ENCODE measurements around the gene SH3D21. TPM values are rescaled to one million over a fixed set of nuclear protein-coding genes. Genes with fewer than 3 reads are reported as not detected.

Gene SH3D21
- total and polyA plus RNA-seq, 4 donors, result 9.0 to 16.6 (median 11.7) TPM

- no peak for DNase-seq
- Histone ChIP-seq H3K4me3 (no peak overlapping the region), H3K36me3 (ENCODE audit: control insufficient read depth in 4 of 4, insufficient read depth in 4 of 4, low read length in 4 of 4) (peaks cover 6 to 20% (median 10%) of the 10 kb centered on the region in 4 donors), H3K27ac (ENCODE audit: low read depth in 1 of 2, low read length in 1 of 2) (peak overlapping the region in 1 of 2 donors; percentile 72), H3K4me1 (ENCODE audit: control insufficient read depth in 5 of 5, insufficient read depth in 5 of 5, low read length in 5 of 5) (peaks cover 0 to 10% (median 2%) of the 10 kb centered on the region in 5 donors), H3K27me3 (ENCODE audit: control insufficient read depth in 3 of 3, insufficient read depth in 3 of 3, low read length in 2 of 3) (no peaks in the 10 kb centered on the region), H3K9ac (ENCODE audit: insufficient read depth in 1 of 2, low read length in 2 of 2) (no peak overlapping the region), H3K9me3 (ENCODE audit: control insufficient read depth in 4 of 4, insufficient read depth in 3 of 4, low read length in 3 of 4) (no peaks in the 10 kb centered on the region)
- no peak for ATAC-seq (ENCODE audit: insufficient read depth, low FRiP score)
- TF ChIP-seq CTCF (IDR thresholded peaks at IDR 0.05; ENCODE audit: control extremely low read depth, extremely low read depth), result no peak
- WGBS, 2 donors, result 85 to 86% methylated on average over 7 of the region's 7 CpGs
These were observed 26.3 kb upstream of the SH3D21 start for GRCh38 chr1:36279789-36280296.

GRCh38 chr1:36284061-36284460 is 22.1 kb upstream of the SH3D21 start:
- H3K4me1 ChIP-seq (ENCODE audit: control insufficient read depth in 5 of 5, insufficient read depth in 5 of 5, low read length in 5 of 5), result peaks cover 0 to 10% (median 2%) of the 10 kb centered on the region in 5 donors
- WGBS, 2 donors, result 70 to 92% methylated on average over 1 of the region's 1 CpG
- no peaks in the 10 kb centered on the region for H3K9me3 ChIP-seq (ENCODE audit: control insufficient read depth in 4 of 4, insufficient read depth in 3 of 4, low read length in 3 of 4)
- peaks cover 17 to 52% (median 29%) of the 10 kb centered on the region in 4 donors for H3K36me3 ChIP-seq (ENCODE audit: control insufficient read depth in 4 of 4, insufficient read depth in 4 of 4, low read length in 4 of 4)
- no peak overlapping the region for H3K27ac ChIP-seq (ENCODE audit: low read depth in 1 of 2, low read length in 1 of 2)
- no peak overlapping the region for H3K4me3 ChIP-seq
- ATAC-seq (ENCODE audit: insufficient read depth, low FRiP score) (no peak), DNase-seq (no peak)
- no peak for TF ChIP-seq CTCF (IDR thresholded peaks at IDR 0.05; ENCODE audit: control extremely low read depth, extremely low read depth)
- H3K9ac ChIP-seq (ENCODE audit: insufficient read depth in 1 of 2, low read length in 2 of 2), result no peak overlapping the region
- no peaks in the 10 kb centered on the region for H3K27me3 ChIP-seq (ENCODE audit: control insufficient read depth in 3 of 3, insufficient read depth in 3 of 3, low read length in 2 of 3)

GRCh38 chr1:36284517-36284916 is 21.7 kb upstream of the SH3D21 start:
- DNase-seq (no peak), ATAC-seq (ENCODE audit: insufficient read depth, low FRiP score) (no peak)
- no peaks in the 10 kb centered on the region for H3K27me3 ChIP-seq (ENCODE audit: control insufficient read depth in 3 of 3, insufficient read depth in 3 of 3, low read length in 2 of 3)
- no peak for TF ChIP-seq CTCF (IDR thresholded peaks at IDR 0.05; ENCODE audit: control extremely low read depth, extremely low read depth)
- H3K9ac ChIP-seq (ENCODE audit: insufficient read depth in 1 of 2, low read length in 2 of 2), result no peak overlapping the region
- WGBS, 2 donors, result 81 to 93% methylated on average over 1 of the region's 1 CpG
- H3K36me3 ChIP-seq (ENCODE audit: control insufficient read depth in 4 of 4, insufficient read depth in 4 of 4, low read length in 4 of 4), result peaks cover 21 to 57% (median 31%) of the 10 kb centered on the region in 4 donors
- H3K4me1 ChIP-seq (ENCODE audit: control insufficient read depth in 5 of 5, insufficient read depth in 5 of 5, low read length in 5 of 5), result peaks cover 0 to 10% (median 0%) of the 10 kb centered on the region in 5 donors
- H3K4me3 ChIP-seq, result no peak overlapping the region
- H3K27ac ChIP-seq (ENCODE audit: low read depth in 1 of 2, low read length in 1 of 2), result peak overlapping the region in 1 of 2 donors; percentile 29
- no peaks in the 10 kb centered on the region for H3K9me3 ChIP-seq (ENCODE audit: control insufficient read depth in 4 of 4, insufficient read depth in 3 of 4, low read length in 3 of 4)

Data from lung (tissue), 12 donors.